GM11168 (cell line): ENCODE data around the gene GCNA.

Experiments
- in situ Hi-C: fragments of 300-500 bp; cut with MboI; formaldehyde crosslinking; loops from one replicate; pipeline ENCODE4 v1.12.0; 2022; ENCODE audit warnings: low sequenced_read_pairs; ENCODE audit not compliant: unreplicated experiment

Gene GCNA

GRCh38 chrX:71578253-71579135 is at the start of gene GCNA:
TSS of gene GCNA (plus strand) at chrX:71578437. CDS start at chrX:71580822, 2,385 bp downstream.
- in situ Hi-C loops, result no loop called here

GRCh38 chrX:71532078-71532752 is 46.0 kb upstream of the GCNA start:
- in situ Hi-C loops, result no loop called here

- in situ Hi-C loops, result no loop called here
Measured at GRCh38 chrX:71532753-71533425, 45.3 kb upstream of the GCNA start, which contains the start of gene OGT. TSS of gene OGT (plus strand) at chrX:71533104. CDS start at chrX:71533300, 196 bp downstream.

- in situ Hi-C loops, result no loop called here
Measured at GRCh38 chrX:71533516-71533850, 44.8 kb upstream of the GCNA start.

- in situ Hi-C loops, result no loop called here
Measured at GRCh38 chrX:71533851-71534561, 44.2 kb upstream of the GCNA start.

GRCh38 chrX:71534773-71535544 is 43.3 kb upstream of the GCNA start:
- in situ Hi-C loops, result no loop called here

GRCh38 chrX:71536285-71536684 is 42.0 kb upstream of the GCNA start:
- in situ Hi-C loops, result no loop called here

- in situ Hi-C loops, result no loop called here
Measured at GRCh38 chrX:71537743-71538142, 40.5 kb upstream of the GCNA start.

- in situ Hi-C loops, result no loop called here
Measured at GRCh38 chrX:71540801-71541200, 37.4 kb upstream of the GCNA start.

GRCh38 chrX:71541210-71542022 is 36.8 kb upstream of the GCNA start:
- in situ Hi-C loops, result no loop called here

GRCh38 chrX:71542411-71542810 is 35.8 kb upstream of the GCNA start:
- in situ Hi-C loops, result no loop called here

GRCh38 chrX:71542825-71543224 is 35.4 kb upstream of the GCNA start:
- in situ Hi-C loops, result no loop called here

GRCh38 chrX:71543316-71543715 is 34.9 kb upstream of the GCNA start:
- in situ Hi-C loops, result no loop called here

- in situ Hi-C loops, result no loop called here
Measured at GRCh38 chrX:71545364-71545763, 32.9 kb upstream of the GCNA start.

GRCh38 chrX:71546879-71547278 is 31.4 kb upstream of the GCNA start:
- in situ Hi-C loops, result no loop called here

GRCh38 chrX:71547339-71547738 is 30.9 kb upstream of the GCNA start:
- in situ Hi-C loops, result no loop called here

- in situ Hi-C loops, result loop anchor here (25.0 kb wide), 1 partner anchor 163 kb away; no protein-coding TSS in a partner anchor
Measured at GRCh38 chrX:71549986-71550385, 28.3 kb upstream of the GCNA start.

- in situ Hi-C loops, result loop anchor here (25.0 kb wide), 1 partner anchor 163 kb away; no protein-coding TSS in a partner anchor
Measured at GRCh38 chrX:71550578-71550977, 27.7 kb upstream of the GCNA start.

GRCh38 chrX:71556036-71556435 is 22.2 kb upstream of the GCNA start:
- in situ Hi-C loops, result loop anchor here (25.0 kb wide), 1 partner anchor 169 kb away; no protein-coding TSS in a partner anchor
